ENCODE data around the gene TMEM53. TPM values are rescaled to one million over a fixed set of nuclear protein-coding genes. Genes with fewer than 3 reads are reported as not detected.

Gene TMEM53
- total RNA-seq, 1 experiment from 2014 or later, result 6.2 TPM

DNA sequence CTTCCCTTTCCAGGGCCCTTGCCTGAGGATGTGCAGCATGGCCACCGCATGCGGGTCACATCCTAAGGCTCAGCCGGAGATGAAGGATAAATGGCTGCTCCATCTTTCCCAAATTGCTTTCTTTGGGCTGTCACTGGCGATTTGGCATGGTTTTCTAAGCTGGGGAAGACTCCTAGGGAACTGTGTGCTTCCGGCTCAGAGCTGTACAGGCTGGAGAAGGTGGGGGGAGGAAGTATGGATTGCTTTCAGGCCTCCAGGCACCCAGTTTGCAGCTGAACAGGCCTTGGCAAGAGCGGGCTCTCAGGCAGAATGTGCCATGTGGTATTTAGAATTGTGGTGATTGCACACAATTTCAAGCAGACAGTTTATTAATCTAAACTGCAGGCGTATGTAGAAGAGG is 48.9 kb downstream of the TMEM53 start:
- no peaks in the 10 kb centered on the region for H3K23me2 ChIP-seq (ENCODE audit: insufficient read length, low read depth, low read length, poor library complexity, severe bottlenecking)
- TF ChIP-seq, protein P1, sequence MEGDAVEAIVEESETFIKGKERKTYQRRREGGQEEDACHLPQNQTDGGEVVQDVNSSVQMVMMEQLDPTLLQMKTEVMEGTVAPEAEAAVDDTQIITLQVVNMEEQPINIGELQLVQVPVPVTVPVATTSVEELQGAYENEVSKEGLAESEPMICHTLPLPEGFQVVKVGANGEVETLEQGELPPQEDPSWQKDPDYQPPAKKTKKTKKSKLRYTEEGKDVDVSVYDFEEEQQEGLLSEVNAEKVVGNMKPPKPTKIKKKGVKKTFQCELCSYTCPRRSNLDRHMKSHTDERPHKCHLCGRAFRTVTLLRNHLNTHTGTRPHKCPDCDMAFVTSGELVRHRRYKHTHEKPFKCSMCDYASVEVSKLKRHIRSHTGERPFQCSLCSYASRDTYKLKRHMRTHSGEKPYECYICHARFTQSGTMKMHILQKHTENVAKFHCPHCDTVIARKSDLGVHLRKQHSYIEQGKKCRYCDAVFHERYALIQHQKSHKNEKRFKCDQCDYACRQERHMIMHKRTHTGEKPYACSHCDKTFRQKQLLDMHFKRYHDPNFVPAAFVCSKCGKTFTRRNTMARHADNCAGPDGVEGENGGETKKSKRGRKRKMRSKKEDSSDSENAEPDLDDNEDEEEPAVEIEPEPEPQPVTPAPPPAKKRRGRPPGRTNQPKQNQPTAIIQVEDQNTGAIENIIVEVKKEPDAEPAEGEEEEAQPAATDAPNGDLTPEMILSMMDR (conservative IDR thresholded peaks at IDR 0.05), result no peak
- no peak overlapping the region for H2BK120ac ChIP-seq (ENCODE audit: low read depth, low read length, poor library complexity, severe bottlenecking)
- peaks cover 13% of the 10 kb centered on the region for H3K27me3 Mint-ChIP-seq (ENCODE audit: low read depth)
- H3K79me1 ChIP-seq (ENCODE audit: insufficient read depth, low read depth, low read length, poor library complexity, severe bottlenecking), result no peaks in the 10 kb centered on the region
- no peaks in the 10 kb centered on the region for H4K20me1 ChIP-seq (ENCODE audit: control insufficient read depth, insufficient read depth, insufficient read length)
- no peaks in the 10 kb centered on the region for H3K36me3 Mint-ChIP-seq (ENCODE audit: insufficient read depth in 1 of 3, low read depth in 3 of 3)
- no peaks in the 10 kb centered on the region for H3K4me1 Mint-ChIP-seq
- no peak overlapping the region for H4K5ac ChIP-seq (ENCODE audit: insufficient read length, low read depth, low read length)
- H3T11ph ChIP-seq (ENCODE audit: low read length), result no peak overlapping the region
- H4K91ac ChIP-seq (ENCODE audit: insufficient read length, low read depth, low read length), result no peak overlapping the region
- H3K79me2 ChIP-seq (ENCODE audit: insufficient read depth, low read length), result no peaks in the 10 kb centered on the region
- H3K4me2 ChIP-seq (ENCODE audit: insufficient read depth, insufficient read length, low read length), result no peak overlapping the region
- no peak for DNase-seq
- no peak overlapping the region for H2BK5ac ChIP-seq (ENCODE audit: insufficient read length, low read length)
- no peak overlapping the region for H3K27ac Mint-ChIP-seq
- no peak overlapping the region for H3K14ac ChIP-seq (ENCODE audit: insufficient read depth, low read length)
- no CpG with 5 or more reads among the region's 7 CpGs for WGBS (ENCODE audit: extremely low coverage, insufficient read length, low lambda C conversion rate)
- no peak overlapping the region for H3K4me3 Mint-ChIP-seq
- H3K18ac ChIP-seq (ENCODE audit: insufficient read length, low read depth, low read length), result no peak overlapping the region
- H3K9ac ChIP-seq (ENCODE audit: extremely low read depth, insufficient read length, low read length), result no peak overlapping the region
- H3K9me3 ChIP-seq (ENCODE audit: control insufficient read depth, low read depth, low read length), result no peaks in the 10 kb centered on the region
- no peak overlapping the region for H3K23ac ChIP-seq (ENCODE audit: insufficient read length, low read depth, low read length)
- no peaks in the 10 kb centered on the region for H3K4me1 ChIP-seq (ENCODE audit: insufficient read depth, low read length)
- no peak overlapping the region for H3K56ac ChIP-seq (ENCODE audit: insufficient read length, low read depth, low read length)
- no peak overlapping the region for H2BK20ac ChIP-seq (ENCODE audit: low read depth, low read length, poor library complexity, severe bottlenecking)
- H2BK15ac ChIP-seq (ENCODE audit: low read depth, low read length), result no peak overlapping the region
- H3K27ac ChIP-seq (ENCODE audit: insufficient read length, low read depth, low read length), result no peak overlapping the region
- no peak overlapping the region for H2BK12ac ChIP-seq (ENCODE audit: insufficient read length, low read depth, low read length)
- no peaks in the 10 kb centered on the region for H3K9me3 Mint-ChIP-seq
- no peak overlapping the region for H3K4ac ChIP-seq (ENCODE audit: low read depth, low read length)
- no peak overlapping the region for H2AFZ ChIP-seq (ENCODE audit: low read length)
- H4K8ac ChIP-seq (replicated peaks; ENCODE audit: insufficient read length, low read depth, low read length), result no peak overlapping the region
- H3K27me3 ChIP-seq (ENCODE audit: insufficient read depth, low read length), result no peaks in the 10 kb centered on the region
- no peak overlapping the region for H2AK5ac ChIP-seq (ENCODE audit: insufficient read length, low read length)
